CD14-positive monocyte (primary cell): Measurements from ENCODE around the gene DET1. TPM values are rescaled to one million over a fixed set of nuclear protein-coding genes. Genes with fewer than 3 reads are reported as not detected.

Source experiments
- DNase-seq, 3 donors: peaks; one replicate each; pipeline ENCODE4 v3.0.0-alpha.2; 2011 to 2022
- H2AFZ ChIP-seq: 2 replicates; pipeline ENCODE4 v1.6.0; 2012; ENCODE audit warnings: mild to moderate bottlenecking, low read depth, low read length, inconsistent platforms; ENCODE audit not compliant: insufficient read depth, poor library complexity, severe bottlenecking
- H3K27ac ChIP-seq, 2 donors: 1 replicate in 1 of 2; 2 replicates in 1 of 2; pipeline ENCODE4 v1.5.1; 2012 to 2013; ENCODE audit warnings: low read length in 2 of 2, control low read depth in 1 of 2, inconsistent platforms in 1 of 2, low read depth in 1 of 2, mild to moderate bottlenecking in 1 of 2
- H3K27me3 ChIP-seq, 2 donors: one replicate each; pipeline versions ENCODE4 v1.6.0 to v1.6.1; 2011 to 2013; ENCODE audit warnings: low read length in 2 of 2; ENCODE audit not compliant: control insufficient read depth in 2 of 2, insufficient read depth in 2 of 2
- H3K36me3 ChIP-seq, 2 donors: replicated peaks in 1 of 2; 1 replicate in 1 of 2; 2 replicates in 1 of 2; pipeline versions ENCODE4 v1.5.1 to v1.6.1; 2012 to 2013; ENCODE audit warnings: low read length in 2 of 2, control low read depth in 1 of 2, inconsistent platforms in 1 of 2, mild to moderate bottlenecking in 1 of 2; ENCODE audit not compliant: insufficient read depth in 2 of 2, control insufficient read depth in 1 of 2
- H3K4me1 ChIP-seq, 2 donors: 1 replicate in 1 of 2; 2 replicates in 1 of 2; pipeline versions ENCODE4 v1.5.1 to v1.6.1; 2012 to 2013; ENCODE audit warnings: low read length in 2 of 2, control low read depth in 1 of 2, inconsistent platforms in 1 of 2, mild to moderate bottlenecking in 1 of 2, moderate library complexity in 1 of 2; ENCODE audit not compliant: insufficient read depth in 2 of 2, control insufficient read depth in 1 of 2
- H3K4me2 ChIP-seq: replicated peaks from 2 replicates; pipeline ENCODE3; 2012; ENCODE audit warnings: low read length, moderate library complexity, mild to moderate bottlenecking; ENCODE audit not compliant: poor library complexity, severe bottlenecking; ENCODE audit errors: extremely low read depth
- H3K4me3 ChIP-seq, 3 experiments: fragments of 200-600 bp in 1 of 3; sonication (generic) in 1 of 3; replicated peaks in 1 of 3; 1 replicate in 2 of 3; 2 replicates in 1 of 3; pipeline ENCODE4 v1.5.1; 2011 to 2013; ENCODE audit warnings: low read length in 3 of 3, mild to moderate bottlenecking in 3 of 3, control low read depth in 2 of 3, low read depth in 2 of 3, inconsistent platforms in 1 of 3, moderate library complexity in 1 of 3
- H3K79me2 ChIP-seq: 2 replicates; pipeline ENCODE4 v1.6.0; 2012; ENCODE audit warnings: mild to moderate bottlenecking, control low read depth, inconsistent platforms, low read length, moderate library complexity; ENCODE audit not compliant: insufficient read depth
- H3K9ac ChIP-seq: 2 replicates; pipeline ENCODE4 v1.6.0; 2017; ENCODE audit warnings: low read length, mild to moderate bottlenecking; ENCODE audit not compliant: insufficient read depth, poor library complexity, severe bottlenecking
- H3K9me3 ChIP-seq, 2 donors: replicated peaks in 1 of 2; 1 replicate in 1 of 2; 2 replicates in 1 of 2; pipeline versions ENCODE4 v1.5.1 to v1.6.1; 2012 to 2013; ENCODE audit warnings: low read length in 2 of 2, control low read depth in 1 of 2; ENCODE audit not compliant: control insufficient read depth in 1 of 2, insufficient read depth in 1 of 2
- H4K20me1 ChIP-seq: 2 replicates; pipeline ENCODE4 v1.6.0; 2012; ENCODE audit warnings: mild to moderate bottlenecking, low read length, control low read depth, moderate library complexity; ENCODE audit not compliant: insufficient read depth
- H3K27ac Mint-ChIP-seq, 7 donors: one replicate each; pipeline ENCODE4 v1.8.0; 2020; ENCODE audit warnings: mild to moderate bottlenecking in 7 of 7, mixed read lengths in 7 of 7, moderate library complexity in 6 of 7, inconsistent platforms in 2 of 7
- H3K27me3 Mint-ChIP-seq, 3 donors: one replicate each; pipeline ENCODE4 v1.8.0; 2021 to 2022; ENCODE audit warnings: low read depth in 3 of 3, mild to moderate bottlenecking in 3 of 3, mixed read lengths in 3 of 3, moderate library complexity in 3 of 3, inconsistent platforms in 1 of 3
- H3K36me3 Mint-ChIP-seq, 2 donors: one replicate each; pipeline ENCODE4 v1.8.0; 2020; ENCODE audit warnings: mixed read lengths in 2 of 2, inconsistent platforms in 1 of 2, mild to moderate bottlenecking in 1 of 2
- H3K4me1 Mint-ChIP-seq: one replicate; pipeline ENCODE4 v1.8.0; 2020; ENCODE audit warnings: mild to moderate bottlenecking, mixed read lengths
- H3K4me3 Mint-ChIP-seq, 2 donors: one replicate each; pipeline ENCODE4 v1.8.0; 2020; ENCODE audit warnings: mild to moderate bottlenecking in 2 of 2, mixed read lengths in 2 of 2, moderate library complexity in 1 of 2
- H3K9me3 Mint-ChIP-seq, 7 donors: one replicate each; pipeline ENCODE4 v1.8.0; 2020 to 2022; ENCODE audit warnings: mixed read lengths in 7 of 7, mild to moderate bottlenecking in 6 of 7, moderate library complexity in 6 of 7, inconsistent platforms in 2 of 7
- WGBS: methylation state at CpG from one replicate; pipeline ENCODE4 v1.1.5; 2013; ENCODE audit warnings: missing lambda C conversion rate; ENCODE audit not compliant: insufficient coverage; 5-methylcytosine and 5-hydroxymethylcytosine counted together
- intact Hi-C, 2 donors: fragments of 100-400 bp; cut with micrococcal nuclease; formaldehyde crosslinking; loops; one replicate each; pipeline versions ENCODE4 v1.15.0 to v1.15.1; 2023
- polyA plus RNA-seq, 3 donors: library from polyadenylated mRNA; depleted of rRNA in 1 of 3; unstranded in 2 of 3; stranded (reverse) in 1 of 3; fragments of 300-500 nt in 2 of 3; fragments of >200 nt in 1 of 3; fragmentation: Illumina TruSeq in 2 of 3; gene quantifications; 1 replicate in 2 of 3; 2 replicates in 1 of 3; pipeline ENCODE4 v1.2.3, GENCODE V29; 2012 to 2021
- TF ChIP-seq, protein P1 (sequence below): fragments of 200-600 bp; IDR thresholded peaks from one replicate; pipeline ENCODE4 v1.8.0; 2022; ENCODE audit warnings: antibody characterized with exemption, mild to moderate bottlenecking

Gene DET1
- polyA plus RNA-seq, 3 donors, result 0.88 to 3.4 (median 1.8) TPM

GRCh38 chr15:88537591-88538317 lies 8.7 kb downstream of the DET1 start:
- no peaks in the 10 kb centered on the region for H3K36me3 ChIP-seq
- 92% methylated on average over 7 of the region's 7 CpGs for WGBS
- Mint-ChIP-seq H3K4me1 (peaks cover 2% of the 10 kb centered on the region), H3K4me3 (no peak overlapping the region), H3K36me3 (peaks cover 7 to 14% of the 10 kb centered on the region in 2 donors), H3K9me3 (peaks cover 3 to 13% (median 10%) of the 10 kb centered on the region in 7 donors), H3K27ac (no peak overlapping the region), H3K27me3 (peaks cover 0 to 4% (median 3%) of the 10 kb centered on the region in 3 donors)
- H3K4me2 ChIP-seq, result no peak overlapping the region
- no peaks in the 10 kb centered on the region for H4K20me1 ChIP-seq
- H3K79me2 ChIP-seq, result no peaks in the 10 kb centered on the region
- TF ChIP-seq, protein P1, sequence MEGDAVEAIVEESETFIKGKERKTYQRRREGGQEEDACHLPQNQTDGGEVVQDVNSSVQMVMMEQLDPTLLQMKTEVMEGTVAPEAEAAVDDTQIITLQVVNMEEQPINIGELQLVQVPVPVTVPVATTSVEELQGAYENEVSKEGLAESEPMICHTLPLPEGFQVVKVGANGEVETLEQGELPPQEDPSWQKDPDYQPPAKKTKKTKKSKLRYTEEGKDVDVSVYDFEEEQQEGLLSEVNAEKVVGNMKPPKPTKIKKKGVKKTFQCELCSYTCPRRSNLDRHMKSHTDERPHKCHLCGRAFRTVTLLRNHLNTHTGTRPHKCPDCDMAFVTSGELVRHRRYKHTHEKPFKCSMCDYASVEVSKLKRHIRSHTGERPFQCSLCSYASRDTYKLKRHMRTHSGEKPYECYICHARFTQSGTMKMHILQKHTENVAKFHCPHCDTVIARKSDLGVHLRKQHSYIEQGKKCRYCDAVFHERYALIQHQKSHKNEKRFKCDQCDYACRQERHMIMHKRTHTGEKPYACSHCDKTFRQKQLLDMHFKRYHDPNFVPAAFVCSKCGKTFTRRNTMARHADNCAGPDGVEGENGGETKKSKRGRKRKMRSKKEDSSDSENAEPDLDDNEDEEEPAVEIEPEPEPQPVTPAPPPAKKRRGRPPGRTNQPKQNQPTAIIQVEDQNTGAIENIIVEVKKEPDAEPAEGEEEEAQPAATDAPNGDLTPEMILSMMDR, result no peak
- H3K9ac ChIP-seq, result no peak overlapping the region
- no peaks in the 10 kb centered on the region for H3K4me1 ChIP-seq
- no peak overlapping the region for H3K27ac ChIP-seq
- H3K4me3 ChIP-seq, result no peak overlapping the region
- intact Hi-C loops, result no loop called here
- DNase-seq, result no peak
- peaks cover 0 to 3% of the 10 kb centered on the region in 2 donors for H3K9me3 ChIP-seq
- H3K27me3 ChIP-seq, result no peaks in the 10 kb centered on the region
- H2AFZ ChIP-seq, result no peak overlapping the region

- H3K27me3 ChIP-seq, result no peaks in the 10 kb centered on the region
- no peak overlapping the region for H2AFZ ChIP-seq
- DNase-seq, result no peak
- H3K9me3 Mint-ChIP-seq, result peaks cover 3 to 13% (median 10%) of the 10 kb centered on the region in 7 donors
- intact Hi-C loops, result no loop called here
- no peaks in the 10 kb centered on the region for H3K79me2 ChIP-seq
- peaks cover 2% of the 10 kb centered on the region for H3K4me1 Mint-ChIP-seq
- no peak overlapping the region for H3K4me3 ChIP-seq
- H3K27ac ChIP-seq, result no peak overlapping the region
- peaks cover 11 to 22% of the 10 kb centered on the region in 2 donors for H3K36me3 Mint-ChIP-seq
- H3K27me3 Mint-ChIP-seq, result no peaks in the 10 kb centered on the region
- peaks cover 7 to 9% of the 10 kb centered on the region in 2 donors for H3K36me3 ChIP-seq
- no peak overlapping the region for H3K9ac ChIP-seq
- no peak overlapping the region for H3K4me2 ChIP-seq
- H4K20me1 ChIP-seq, result no peaks in the 10 kb centered on the region
- TF ChIP-seq, protein P1, result no peak
- H3K4me3 Mint-ChIP-seq, result no peak overlapping the region
- no peaks in the 10 kb centered on the region for H3K4me1 ChIP-seq
- H3K27ac Mint-ChIP-seq, result no peak overlapping the region
- peaks cover 0 to 3% of the 10 kb centered on the region in 2 donors for H3K9me3 ChIP-seq
- WGBS, result no CpG with 5 or more reads among the region's 3 CpGs
Measured at GRCh38 chr15:88535607-88536313, 10.7 kb downstream of the DET1 start.
